Thoracic aorta (tissue), 2 donors: Measurements from ENCODE around the gene IRF5. TPM values are rescaled to one million over a fixed set of nuclear protein-coding genes. Genes with fewer than 3 reads are reported as not detected.

Source experiments
- ATAC-seq: fragments of 150-250 bp; one replicate; pipeline ENCODE4 v1.8.0; 2017; ENCODE audit warnings: low read depth; ENCODE audit not compliant: insufficient number of reproducible peaks, low FRiP score
- DNase-seq: peaks from one replicate; pipeline ENCODE4 v3.0.0-alpha.2; 2020; ENCODE audit warnings: low spot score
- H3K27ac ChIP-seq, 2 donors: fragments of 200-600 bp; sonication (generic); 1 replicate in 1 of 2; 2 replicates in 1 of 2; pipeline ENCODE4 v1.5.1; 2016; ENCODE audit warnings: mild to moderate bottlenecking in 2 of 2, moderate library complexity in 2 of 2
- H3K27me3 ChIP-seq: fragments of 200-600 bp; sonication (generic); replicated peaks from 2 replicates; pipeline ENCODE4 v1.6.0; 2016; ENCODE audit warnings: mild to moderate bottlenecking; ENCODE audit not compliant: insufficient read depth
- H3K36me3 ChIP-seq: fragments of 200-600 bp; sonication (generic); one replicate; pipeline ENCODE4 v1.5.1; 2016
- H3K4me1 ChIP-seq, 2 donors: fragments of 200-600 bp; sonication (generic); 1 replicate in 1 of 2; 2 replicates in 1 of 2; pipeline versions ENCODE4 v1.5.1 to v1.6.0; 2016; ENCODE audit warnings: low read depth in 2 of 2, mild to moderate bottlenecking in 1 of 2; ENCODE audit not compliant: control insufficient read depth in 1 of 2
- H3K4me3 ChIP-seq: fragments of 200-600 bp; sonication (generic); 2 replicates; pipeline ENCODE4 v1.5.1; 2016; ENCODE audit warnings: mild to moderate bottlenecking
- H3K9me3 ChIP-seq: fragments of 200-600 bp; sonication (generic); 2 replicates; pipeline ENCODE4 v1.5.1; 2016
- total RNA-seq, 2 donors: library from RNA; depleted of rRNA; stranded (reverse); fragments of >200 nt; gene quantifications; one replicate each; pipeline versions ENCODE4 v1.1.0 to v1.2.3, GENCODE V29; 2016
- TF ChIP-seq, protein P1 (sequence below): fragments of 200-600 bp; sonication (generic); IDR thresholded peaks from one replicate; pipeline ENCODE4 v1.5.1; 2019; ENCODE audit warnings: antibody characterized with exemption

The IRF5 gene
- total RNA-seq, 2 donors from 2014 or later: 11.9 to 25.0 TPM

DNA sequence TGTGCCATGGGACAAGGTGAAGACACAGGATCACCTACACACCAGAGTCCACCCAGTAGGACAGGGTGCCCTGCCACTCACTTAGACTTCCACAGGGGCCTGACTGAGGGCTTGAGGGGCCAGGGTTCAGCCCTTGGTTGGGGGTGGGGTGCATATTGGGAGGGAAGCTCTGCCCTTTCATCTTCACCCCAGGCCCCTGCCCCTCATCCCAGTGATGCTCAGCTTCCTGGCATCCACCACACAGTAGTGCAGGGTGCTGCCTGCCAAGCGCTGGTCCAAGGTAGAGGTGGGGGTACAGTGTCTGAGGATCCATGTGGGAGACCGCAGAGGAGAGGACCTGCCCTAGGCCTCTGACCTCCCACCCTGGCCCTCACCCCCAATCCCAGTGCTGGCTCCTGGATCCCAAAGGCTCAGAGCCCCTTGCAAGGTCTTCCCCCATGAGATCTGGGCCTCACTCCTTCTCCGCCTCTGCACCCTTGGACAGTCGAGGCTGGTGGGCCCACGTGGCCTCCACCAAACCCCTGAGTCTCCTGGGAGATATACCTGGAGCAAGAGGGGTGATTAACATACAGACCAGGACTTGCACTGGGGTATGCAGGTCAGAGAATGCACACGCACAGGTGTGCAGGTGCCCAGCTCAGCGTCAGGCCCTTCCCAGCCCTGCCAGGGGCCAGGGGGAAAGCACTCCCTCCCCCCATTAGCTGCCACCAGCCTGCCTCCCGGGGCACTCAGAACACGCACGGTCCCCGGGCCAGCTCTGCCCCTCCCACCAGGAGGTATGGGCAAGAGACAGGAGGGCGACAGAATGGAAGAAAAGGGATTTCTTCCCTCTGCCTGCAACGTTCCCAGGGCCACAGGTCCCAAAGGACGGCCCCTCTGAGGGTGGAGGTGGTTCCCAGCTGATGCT, 8.6 kb upstream of the IRF5 start:
- H3K4me1 ChIP-seq: no peaks in the 10 kb centered on the region
- no peaks in the 10 kb centered on the region for H3K9me3 ChIP-seq
- no peak overlapping the region for H3K27ac ChIP-seq
- H3K36me3 ChIP-seq: no peaks in the 10 kb centered on the region
- DNase-seq (no peak), ATAC-seq (no peak)
- H3K4me3 ChIP-seq: no peak overlapping the region
- TF ChIP-seq, protein P1, sequence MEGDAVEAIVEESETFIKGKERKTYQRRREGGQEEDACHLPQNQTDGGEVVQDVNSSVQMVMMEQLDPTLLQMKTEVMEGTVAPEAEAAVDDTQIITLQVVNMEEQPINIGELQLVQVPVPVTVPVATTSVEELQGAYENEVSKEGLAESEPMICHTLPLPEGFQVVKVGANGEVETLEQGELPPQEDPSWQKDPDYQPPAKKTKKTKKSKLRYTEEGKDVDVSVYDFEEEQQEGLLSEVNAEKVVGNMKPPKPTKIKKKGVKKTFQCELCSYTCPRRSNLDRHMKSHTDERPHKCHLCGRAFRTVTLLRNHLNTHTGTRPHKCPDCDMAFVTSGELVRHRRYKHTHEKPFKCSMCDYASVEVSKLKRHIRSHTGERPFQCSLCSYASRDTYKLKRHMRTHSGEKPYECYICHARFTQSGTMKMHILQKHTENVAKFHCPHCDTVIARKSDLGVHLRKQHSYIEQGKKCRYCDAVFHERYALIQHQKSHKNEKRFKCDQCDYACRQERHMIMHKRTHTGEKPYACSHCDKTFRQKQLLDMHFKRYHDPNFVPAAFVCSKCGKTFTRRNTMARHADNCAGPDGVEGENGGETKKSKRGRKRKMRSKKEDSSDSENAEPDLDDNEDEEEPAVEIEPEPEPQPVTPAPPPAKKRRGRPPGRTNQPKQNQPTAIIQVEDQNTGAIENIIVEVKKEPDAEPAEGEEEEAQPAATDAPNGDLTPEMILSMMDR: no peak
- H3K27me3 ChIP-seq: no peaks in the 10 kb centered on the region

DNA sequence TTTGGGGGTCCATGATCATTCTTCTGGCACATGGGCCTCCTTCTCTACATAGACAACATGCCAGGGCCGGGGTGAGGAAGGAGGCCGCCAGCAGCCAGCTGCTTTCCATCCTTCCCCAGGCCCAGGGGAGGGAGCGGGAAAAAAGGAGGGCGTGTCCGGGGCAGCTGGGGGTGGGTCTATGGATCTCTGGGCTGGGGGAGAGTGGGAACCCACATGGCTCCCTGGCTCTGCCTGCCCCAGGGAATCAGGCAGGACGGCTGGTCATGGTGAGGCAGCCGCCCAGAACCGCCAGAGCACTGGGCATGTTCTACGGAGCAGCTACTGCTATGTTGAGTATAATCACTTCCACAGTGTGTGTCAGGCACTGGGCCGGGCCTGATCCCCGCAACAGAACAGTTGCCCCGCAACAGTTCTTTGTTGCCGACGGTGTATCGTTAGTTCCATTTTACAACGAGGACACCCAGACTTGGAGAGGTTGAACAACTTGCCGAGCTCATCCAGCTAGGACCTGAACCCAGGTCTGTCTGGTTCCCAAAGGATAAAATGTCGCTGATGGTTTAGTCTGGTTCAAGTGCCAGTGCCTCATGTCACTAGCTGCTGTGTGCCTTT, 6.4 kb upstream of the IRF5 start:
- Histone ChIP-seq H3K27me3 (no peaks in the 10 kb centered on the region), H3K4me3 (no peak overlapping the region), H3K27ac (no peak overlapping the region), H3K9me3 (no peaks in the 10 kb centered on the region), H3K36me3 (no peaks in the 10 kb centered on the region), H3K4me1 (no peaks in the 10 kb centered on the region)
- ATAC-seq (no peak), DNase-seq (no peak)
- TF ChIP-seq, protein P1: no peak

DNA sequence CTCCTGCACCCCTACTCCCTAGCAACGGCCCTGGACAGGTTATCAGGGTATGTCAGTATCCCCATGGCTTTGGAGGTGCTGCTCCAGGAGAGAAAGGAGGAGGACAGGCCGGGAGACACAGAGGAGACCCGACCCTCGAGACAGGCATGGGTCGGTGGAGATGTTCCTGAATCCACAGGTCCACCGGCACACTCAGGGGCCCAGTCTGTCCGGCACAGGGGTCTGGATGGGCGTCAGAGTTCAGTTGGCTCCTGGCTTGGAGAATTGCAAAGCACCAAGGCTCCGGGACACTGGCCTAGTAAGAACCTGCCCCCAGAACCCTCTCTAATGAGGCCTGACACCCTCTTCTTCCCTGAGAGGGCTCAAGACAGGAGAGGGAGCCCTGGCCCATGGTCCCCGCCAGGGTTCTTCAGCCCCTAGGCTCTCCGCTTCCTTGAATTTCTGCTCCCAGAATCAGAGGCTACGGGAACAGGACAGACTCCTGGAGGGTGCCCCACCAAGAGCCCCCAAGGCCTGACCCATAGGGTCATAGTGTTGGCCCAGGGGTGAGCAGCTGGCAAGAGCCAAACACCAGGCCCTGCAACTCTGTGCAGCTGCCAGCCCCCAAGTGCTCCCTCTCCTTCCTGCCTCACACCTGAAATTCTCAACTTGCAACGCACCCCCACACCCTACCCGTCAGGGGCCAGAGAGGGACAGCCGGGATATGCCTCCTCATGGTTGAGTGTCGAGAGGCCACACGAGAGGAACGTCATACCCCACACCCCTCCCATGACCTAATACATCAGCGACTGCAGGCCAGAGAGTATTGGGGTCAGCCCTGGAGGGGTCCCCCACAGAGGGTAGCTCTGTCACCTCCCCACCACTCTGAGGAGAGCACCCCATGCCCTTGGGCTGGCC, 5.5 kb upstream of the IRF5 start:
- H3K27ac ChIP-seq: no peak overlapping the region
- H3K27me3 ChIP-seq: no peaks in the 10 kb centered on the region
- H3K4me1 ChIP-seq: no peaks in the 10 kb centered on the region
- TF ChIP-seq, protein P1: no peak
- no peak overlapping the region for H3K4me3 ChIP-seq
- H3K36me3 ChIP-seq: no peaks in the 10 kb centered on the region
- no peaks in the 10 kb centered on the region for H3K9me3 ChIP-seq
- DNase-seq (no peak), ATAC-seq (no peak)

DNA sequence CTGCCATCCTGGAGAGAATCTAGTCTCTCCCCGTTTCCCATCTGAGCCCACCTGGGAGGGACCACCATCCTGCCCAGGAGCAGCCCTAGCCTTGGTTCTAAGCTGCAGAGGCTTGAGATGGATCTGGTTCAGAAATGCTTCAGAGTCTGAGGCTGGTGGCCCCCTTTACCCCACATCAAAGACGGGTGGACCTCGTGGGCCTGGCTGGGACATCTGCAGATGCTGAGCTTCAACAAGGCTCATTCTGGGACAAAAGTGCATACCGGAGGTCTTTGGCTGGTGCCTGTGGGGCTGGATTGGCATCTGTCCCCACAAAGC, 4.9 kb upstream of the IRF5 start:
- H3K27me3 ChIP-seq: no peaks in the 10 kb centered on the region
- TF ChIP-seq, protein P1: no peak

More for the DNA sequence above, 4.9 kb upstream of the IRF5 start:
- no peak for DNase-seq
- no peak overlapping the region for H3K27ac ChIP-seq
- ATAC-seq: no peak
- peaks cover 0 to 6% of the 10 kb centered on the region in 2 donors for H3K4me1 ChIP-seq
- H3K36me3 ChIP-seq: no peaks in the 10 kb centered on the region
- H3K4me3 ChIP-seq: no peak overlapping the region
- H3K9me3 ChIP-seq: no peaks in the 10 kb centered on the region
